GM19239 (cell line): ENCODE measurements around the gene CARD11.

Experiments
- DNase-seq: peaks from one replicate; pipeline ENCODE4 v3.0.0; 2011; ENCODE audit warnings: low spot score; ENCODE audit not compliant: insufficient read length
- FAIRE-seq: peaks from 2 replicates; lab custom pipeline; 2011; peaks lifted over from hg19 to GRCh38; lab: Jason Lieb, UNC

The CARD11 gene

DNA sequence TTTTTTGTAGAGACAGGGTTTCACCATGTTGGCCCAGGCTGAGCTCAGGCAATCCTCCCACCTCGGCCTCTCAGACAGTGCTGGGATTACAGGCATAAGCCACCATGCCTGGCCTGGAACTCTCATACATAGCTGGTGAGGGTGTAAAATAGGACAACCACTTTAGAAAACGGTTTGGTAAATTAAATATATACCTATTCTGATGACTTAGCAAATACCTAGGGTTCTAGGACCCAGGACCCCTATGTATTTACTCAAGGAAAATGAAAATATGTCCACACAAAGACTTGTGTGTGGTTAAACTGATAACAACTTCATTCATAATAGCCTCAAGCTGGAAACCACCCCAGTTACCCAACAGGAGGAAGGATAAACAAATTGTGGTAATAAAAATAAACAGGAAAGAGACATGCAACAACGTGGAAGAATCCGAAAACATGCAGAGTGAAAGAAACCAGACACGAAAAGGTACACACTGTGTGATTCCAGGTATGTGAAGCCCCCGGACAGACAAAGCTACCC lies 52.7 kb downstream of the CARD11 start:
- FAIRE-seq (no peak), DNase-seq (no peak)

- DNase-seq, result no peak
- no peak for FAIRE-seq
These were observed 57.1 kb downstream of the CARD11 start for GRCh38 chr7:2986561-2986960.

- no peak for FAIRE-seq
- DNase-seq, result no peak
These were observed 57.8 kb downstream of the CARD11 start for GRCh38 chr7:2985866-2986265.

- FAIRE-seq, result no peak
These were observed 59.6 kb downstream of the CARD11 start for GRCh38 chr7:2984091-2984490.

DNA sequence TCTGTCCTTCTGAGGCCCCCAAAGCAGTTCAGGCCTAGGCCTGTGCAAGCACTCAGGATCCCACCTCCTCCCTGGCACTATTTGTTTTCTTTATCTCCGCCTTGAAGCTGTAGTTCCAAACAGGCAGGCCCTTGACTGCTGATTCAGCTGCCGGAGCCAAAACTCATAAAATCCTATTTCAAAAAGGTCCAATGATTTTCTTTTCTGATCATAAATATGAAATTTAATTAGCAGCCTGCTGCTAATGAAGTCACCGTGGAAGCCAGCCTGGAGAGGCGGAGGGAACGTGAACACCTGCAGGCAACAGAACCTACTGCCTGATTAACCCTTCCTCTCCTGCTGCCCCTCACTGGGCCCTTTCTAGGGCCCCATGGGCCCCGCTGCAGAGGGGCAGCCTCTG lies 60.1 kb downstream of the CARD11 start:
- FAIRE-seq, result no peak

More at GRCh38 chr7:2984091-2984490, 59.6 kb downstream of the CARD11 start:
- DNase-seq, result no peak

GRCh38 chr7:2982831-2983230 lies 60.8 kb downstream of the CARD11 start:
- no peak for DNase-seq
- FAIRE-seq, result no peak

More for the DNA sequence above, 60.1 kb downstream of the CARD11 start:
- no peak for DNase-seq

- DNase-seq (no peak), FAIRE-seq (no peak)
These were observed 61.3 kb downstream of the CARD11 start for GRCh38 chr7:2982401-2982800.

DNA sequence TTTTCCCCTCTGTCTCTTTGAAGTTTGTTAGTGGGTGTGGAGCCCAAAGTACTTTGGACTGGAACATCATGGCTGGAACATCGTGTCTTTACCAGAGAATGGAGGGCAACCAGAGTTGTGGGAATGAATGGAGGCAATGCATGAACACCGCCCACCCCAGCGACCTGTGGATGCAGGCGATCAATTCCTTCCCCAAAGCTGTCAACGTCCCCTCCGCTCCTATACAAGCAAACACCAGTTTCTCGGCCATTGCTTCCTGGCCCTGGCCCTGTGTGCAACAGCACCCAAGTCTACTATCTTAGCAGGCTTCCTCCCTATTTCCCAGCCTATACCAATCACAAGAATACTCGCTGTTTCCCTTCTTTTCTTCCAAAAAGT lies 62.6 kb downstream of the CARD11 start:
- FAIRE-seq (no peak), DNase-seq (no peak)

DNA sequence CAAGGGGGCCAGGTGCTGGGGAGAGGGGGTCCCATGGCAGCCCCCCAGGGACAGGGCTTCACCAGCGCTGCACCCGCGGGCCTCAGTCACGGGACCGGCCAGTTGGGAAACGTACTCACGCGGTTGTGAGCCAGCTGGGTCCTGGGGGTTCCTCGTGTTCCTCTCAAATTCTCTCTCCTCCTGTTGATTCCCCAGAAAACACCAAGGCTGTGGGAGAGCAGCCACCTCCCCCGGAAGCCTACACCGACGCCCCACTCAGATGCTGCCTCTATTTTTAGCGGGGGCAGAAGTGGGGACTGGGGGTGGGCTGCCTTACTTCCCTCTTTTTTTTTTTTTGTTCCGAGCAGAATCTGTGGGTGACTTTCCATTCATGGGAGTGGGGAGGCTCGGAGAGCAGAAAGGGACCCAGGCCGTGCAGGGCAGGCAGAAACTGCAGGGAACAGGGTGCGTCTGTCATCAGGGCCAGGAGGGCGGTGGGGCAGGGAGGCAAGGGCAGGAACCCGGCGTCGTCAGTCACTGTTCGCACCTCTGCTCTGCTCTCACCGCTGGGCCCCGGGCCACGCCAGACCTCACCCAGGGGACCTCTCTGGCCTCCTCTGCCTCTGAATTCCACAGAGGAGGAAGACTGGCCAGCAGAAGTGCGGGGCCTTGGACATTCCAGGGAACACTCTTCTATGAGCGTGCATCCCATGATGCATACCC lies 63.1 kb downstream of the CARD11 start:
- peak; percentile 74 for FAIRE-seq
- DNase-seq, result no peak

DNA sequence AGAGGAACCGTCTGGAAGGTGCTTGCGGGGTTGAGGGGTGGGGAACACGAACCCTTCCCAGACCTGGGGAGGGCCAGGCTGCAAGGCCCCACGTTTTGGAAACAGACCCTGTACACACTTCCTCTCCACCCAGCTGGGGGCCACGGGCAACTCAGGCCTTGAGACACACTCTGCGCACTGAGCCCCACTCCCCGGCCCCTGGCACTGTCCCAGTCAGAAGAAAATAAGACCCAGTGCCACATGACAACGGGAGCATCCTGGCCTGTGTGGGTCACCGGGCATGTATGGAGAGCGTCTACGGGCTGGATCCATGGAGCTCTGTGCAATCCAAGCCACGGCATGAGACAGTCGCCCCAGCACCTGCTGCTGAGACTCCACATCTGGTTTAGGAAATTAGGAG lies 63.7 kb downstream of the CARD11 start:
- FAIRE-seq, result peak; percentile 44
- no peak for DNase-seq

- FAIRE-seq (no peak), DNase-seq (peak; percentile 28)
These were observed 64.5 kb downstream of the CARD11 start for GRCh38 chr7:2979201-2979631.

- DNase-seq (peak; percentile 51), FAIRE-seq (peak; percentile 100)
These were observed 65.3 kb downstream of the CARD11 start for GRCh38 chr7:2978408-2978807.

GRCh38 chr7:2975821-2976371 lies 67.8 kb downstream of the CARD11 start:
- no peak for DNase-seq
- no peak for FAIRE-seq

- FAIRE-seq, result no peak
- no peak for DNase-seq
These were observed 69.4 kb downstream of the CARD11 start for GRCh38 chr7:2974093-2974819.

DNA sequence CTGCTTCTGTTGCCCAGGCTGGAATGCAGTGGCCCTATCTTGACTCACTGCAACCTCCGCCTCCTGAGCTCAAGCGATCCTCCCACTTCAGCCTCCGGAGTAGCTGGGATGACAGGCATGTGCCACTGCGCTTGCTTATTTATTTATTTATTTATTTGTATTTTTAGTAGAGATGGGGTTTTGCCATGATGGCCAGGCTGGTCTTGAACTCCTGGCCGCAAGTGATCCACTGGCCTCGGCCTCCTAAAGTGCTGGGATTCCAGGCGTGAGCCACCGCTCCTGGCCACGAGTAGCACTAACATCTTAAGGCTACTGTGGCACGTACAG lies 70.9 kb downstream of the CARD11 start:
- DNase-seq, result no peak
- no peak for FAIRE-seq

GRCh38 chr7:2971914-2972834 lies 71.5 kb downstream of the CARD11 start:
- FAIRE-seq (peak; percentile 87), DNase-seq (no peak)

GRCh38 chr7:2970861-2971260 lies 72.8 kb downstream of the CARD11 start:
- no peak for FAIRE-seq
- DNase-seq, result no peak

DNA sequence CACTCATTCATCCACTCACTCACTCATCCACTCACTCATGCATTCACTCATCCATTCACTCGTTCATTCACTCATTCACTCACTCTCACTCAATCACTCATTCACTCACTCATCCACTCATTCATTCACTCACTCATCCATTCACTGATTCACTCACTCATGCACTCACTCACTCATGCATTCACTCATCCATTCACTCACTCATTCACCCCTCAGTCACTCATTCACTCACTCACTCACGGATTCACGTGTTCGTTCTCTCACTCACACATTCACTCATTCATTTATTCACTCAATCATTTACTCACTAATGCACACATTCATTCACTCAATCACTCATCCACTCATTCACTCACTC lies 73.4 kb downstream of the CARD11 start:
- no peak for FAIRE-seq
- DNase-seq, result no peak

DNA sequence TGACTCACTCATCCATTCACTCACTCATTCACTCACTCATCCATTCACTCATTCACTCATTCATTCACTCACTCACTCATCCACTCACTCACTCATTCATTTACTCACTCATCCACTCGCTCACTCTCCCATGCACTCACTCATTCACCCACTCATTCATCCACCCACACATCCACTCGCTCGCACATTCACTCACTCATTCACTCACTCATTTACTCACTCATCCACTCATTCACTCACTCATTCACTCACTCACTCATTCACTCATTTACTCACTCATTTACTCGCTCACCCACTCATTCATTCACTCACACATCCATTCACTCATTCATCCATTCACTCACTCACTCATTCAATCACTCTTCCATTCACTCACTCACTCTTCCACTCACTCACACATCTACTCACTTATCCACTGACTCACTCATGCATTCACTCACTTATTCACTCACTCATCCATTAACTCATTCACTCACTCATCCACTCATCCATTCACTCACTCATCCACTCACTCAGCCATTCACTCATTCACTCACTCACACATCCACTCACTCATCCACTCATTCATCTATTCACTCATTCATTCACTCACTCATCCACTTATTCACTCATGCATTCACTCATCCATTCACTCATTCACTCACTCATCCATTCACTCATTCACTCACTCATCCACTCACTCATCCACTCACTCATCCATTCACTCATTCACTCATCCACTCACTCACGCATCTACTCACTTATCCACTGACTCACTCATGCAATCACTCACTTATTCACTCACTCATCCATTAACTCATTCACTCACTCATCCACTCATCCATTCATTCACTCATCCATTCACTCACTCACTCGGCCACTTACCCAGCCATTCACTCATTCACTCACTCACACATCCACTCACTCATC lies 74.0 kb downstream of the CARD11 start:
- FAIRE-seq, result no peak
- DNase-seq, result no peak
